GM19455 (cell line): ENCODE results near the gene MPZL3.

Source experiments
- ATAC-seq: cut with Tn5 transposase; IDR thresholded peaks from one replicate; pipeline ENCODE4 v1.9.1; 2021; ENCODE audit not compliant: unreplicated experiment

MPZL3 gene

DNA sequence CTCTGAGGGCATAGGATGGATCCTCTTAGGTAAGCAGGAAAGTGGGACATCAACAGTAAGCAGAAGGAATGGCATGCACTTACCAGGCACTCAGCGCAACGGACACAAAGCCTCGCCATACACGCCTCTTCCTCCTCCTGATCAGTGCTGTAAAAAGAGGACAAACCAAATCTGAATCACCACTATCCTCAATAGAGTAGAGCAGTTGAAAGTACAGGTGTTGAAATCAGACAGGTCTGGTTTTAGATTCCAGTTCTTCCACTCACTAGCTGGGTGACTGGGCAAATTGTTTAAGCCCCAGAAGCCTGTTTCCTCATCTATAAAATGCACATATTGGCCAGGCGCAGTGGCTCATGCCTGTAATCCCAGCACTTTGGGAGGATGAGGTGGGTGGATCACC, 18.8 kb downstream of the MPZL3 start:
- ATAC-seq, result no peak

DNA sequence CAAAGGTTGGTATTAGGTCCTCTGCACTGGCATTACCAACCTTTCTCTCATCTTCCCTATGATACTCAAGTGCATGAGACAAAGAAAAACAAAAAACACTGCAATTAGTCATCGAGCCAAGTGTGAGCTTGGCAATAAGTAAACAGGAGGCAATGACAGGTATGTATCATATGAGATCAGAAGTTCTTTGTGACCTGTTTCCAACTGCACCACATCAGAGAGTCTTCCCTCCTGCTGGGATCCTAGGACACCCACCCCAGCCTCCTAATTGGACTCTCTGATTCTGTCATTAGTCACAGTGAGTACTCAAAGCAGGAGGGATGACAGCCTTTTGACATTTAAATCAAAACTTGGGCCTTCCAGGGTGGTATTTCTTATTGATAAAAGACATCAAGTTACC, 19.5 kb downstream of the MPZL3 start:
- no peak for ATAC-seq

DNA sequence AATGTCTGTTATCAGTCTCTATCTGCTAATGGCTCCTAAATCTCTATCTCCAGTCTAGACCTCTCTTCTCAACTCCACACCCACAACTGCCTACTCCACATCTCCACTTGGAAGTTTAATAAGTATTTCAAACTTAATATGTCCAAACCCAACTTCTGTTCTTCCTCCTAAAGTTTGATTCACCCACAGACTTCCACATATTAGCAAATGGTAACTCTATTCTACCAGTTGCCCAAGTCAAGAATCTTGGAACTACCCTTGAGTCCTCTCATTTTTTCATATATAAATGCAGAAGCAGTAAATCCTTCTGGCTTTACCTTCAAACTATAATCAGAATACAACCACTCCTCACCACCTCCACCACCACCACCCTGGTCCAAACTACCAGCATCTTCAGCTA, 20.7 kb downstream of the MPZL3 start:
- ATAC-seq, result no peak

DNA sequence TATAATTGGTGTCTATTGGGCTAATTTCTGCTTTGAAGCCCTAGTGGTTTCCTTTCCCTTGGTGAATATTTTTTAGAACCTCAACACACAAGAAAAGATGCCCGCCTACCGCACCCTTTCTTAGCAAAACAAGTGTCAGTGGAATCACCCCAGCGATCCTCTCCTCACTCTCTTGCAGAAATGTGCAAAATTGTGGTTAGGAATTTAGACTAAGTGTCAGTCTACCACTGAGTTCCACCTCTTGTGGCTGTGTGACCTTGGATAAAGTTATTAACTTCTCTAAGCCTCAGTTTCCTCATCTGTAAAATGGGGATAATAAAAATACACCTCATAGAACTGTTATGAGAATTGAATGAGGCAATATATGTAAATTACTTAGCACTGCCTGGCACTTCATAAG, 22.1 kb downstream of the MPZL3 start:
- no peak for ATAC-seq

DNA sequence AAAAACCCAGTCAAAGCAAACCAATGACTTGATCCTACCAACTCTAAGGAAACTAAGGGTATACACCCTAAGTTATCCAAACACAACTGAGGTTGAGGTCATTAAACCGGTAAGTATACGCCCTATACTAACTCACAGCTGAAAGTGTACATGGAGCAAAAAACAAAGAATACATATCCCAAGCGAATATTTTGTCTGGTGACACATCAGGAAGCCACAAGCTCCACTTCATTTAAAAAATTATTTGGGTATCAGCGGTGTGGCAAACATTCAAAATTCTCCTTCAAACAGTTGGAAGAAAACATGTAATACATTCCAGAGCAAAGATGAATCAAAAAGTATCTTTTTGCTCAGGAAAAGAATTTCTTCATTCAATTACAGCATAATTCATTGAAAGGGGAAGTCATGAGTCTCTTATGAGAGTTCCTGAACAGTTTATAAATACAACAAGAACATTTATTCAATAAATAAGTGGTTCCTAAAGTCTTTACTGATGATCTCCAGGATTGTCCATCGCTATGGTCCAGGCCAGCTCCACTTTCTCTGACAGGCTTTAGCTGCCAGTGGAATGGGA, 22.8 kb downstream of the MPZL3 start:
- no peak for ATAC-seq

DNA sequence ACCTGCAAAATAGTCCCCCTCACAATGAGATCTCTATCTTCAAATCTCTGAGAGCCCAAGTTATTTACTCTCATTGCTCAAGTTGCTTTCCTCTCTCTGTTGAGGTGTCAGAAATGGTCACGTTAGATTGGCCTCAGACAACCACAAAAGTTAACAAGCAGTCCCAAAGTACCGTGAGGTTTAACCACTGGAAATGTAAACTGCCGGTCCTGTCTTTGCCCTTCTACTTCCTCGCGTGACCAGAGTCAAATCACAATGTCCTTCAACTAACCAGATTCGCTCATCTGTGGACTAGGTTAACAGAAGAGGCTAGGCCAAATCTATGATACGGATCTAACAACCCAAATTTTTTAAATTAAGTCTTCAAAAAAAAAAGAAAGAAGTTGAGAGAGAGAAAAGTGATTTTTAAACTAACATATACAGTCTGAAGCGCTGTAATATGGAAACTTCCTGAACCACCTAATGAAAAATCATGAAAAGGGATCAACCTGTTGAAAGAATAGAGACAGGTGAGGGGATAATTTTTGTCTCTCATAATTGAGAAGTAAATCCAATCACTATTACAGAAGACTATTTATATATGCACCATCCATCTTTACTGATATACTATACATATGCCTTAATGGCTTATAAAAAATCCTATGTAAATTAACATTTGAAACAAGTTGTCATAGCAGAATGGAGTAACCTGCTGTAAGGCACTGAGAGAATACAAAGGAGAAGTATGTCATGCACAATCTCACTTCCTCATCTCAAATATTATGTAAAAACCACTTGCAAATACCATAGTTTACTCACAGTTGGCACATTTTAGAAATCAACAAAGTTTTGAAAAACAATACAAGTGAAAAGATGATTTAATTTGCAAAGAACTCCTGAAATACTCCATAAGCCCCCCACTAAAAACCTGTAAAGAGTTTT, 24.0 kb downstream of the MPZL3 start:
- ATAC-seq, result no peak

DNA sequence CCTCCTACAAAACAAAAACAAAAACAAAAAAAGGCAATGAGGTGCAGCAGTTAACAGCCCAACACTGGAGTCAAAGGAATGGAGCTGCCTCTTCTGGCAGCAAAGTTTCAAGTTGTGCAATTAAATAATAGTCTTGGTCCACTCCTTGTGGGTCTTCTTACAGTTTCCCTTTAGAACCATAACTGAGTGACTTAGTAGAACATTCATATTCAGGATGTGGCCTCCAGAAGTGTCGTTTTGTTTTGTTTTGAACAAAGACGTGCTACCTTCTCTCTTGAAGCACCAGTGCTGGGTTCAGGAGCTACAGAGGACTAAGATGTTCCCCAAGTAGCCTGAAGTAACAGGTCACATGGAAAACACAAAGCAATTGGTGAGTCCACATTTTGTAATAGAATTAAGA, 25.4 kb downstream of the MPZL3 start:
- ATAC-seq, result no peak

DNA sequence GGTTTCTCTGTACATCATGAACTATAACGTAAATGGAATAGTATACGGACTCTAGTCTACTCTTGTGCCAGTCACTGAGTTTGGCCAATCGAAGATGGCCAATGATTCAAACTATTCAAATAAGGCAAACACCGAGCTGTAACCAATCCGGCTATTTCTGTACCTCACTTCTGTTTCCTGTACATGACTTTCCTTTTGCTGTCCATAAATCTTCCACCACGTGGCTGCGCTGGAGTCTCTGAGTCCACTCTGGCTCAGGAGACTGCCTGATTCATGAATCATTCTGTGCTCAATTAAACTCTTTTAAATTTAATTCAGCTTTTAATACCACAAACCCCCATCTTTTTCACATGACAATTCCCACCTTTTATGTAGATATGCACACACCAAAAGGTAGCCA, 25.9 kb downstream of the MPZL3 start:
- ATAC-seq, result no peak

DNA sequence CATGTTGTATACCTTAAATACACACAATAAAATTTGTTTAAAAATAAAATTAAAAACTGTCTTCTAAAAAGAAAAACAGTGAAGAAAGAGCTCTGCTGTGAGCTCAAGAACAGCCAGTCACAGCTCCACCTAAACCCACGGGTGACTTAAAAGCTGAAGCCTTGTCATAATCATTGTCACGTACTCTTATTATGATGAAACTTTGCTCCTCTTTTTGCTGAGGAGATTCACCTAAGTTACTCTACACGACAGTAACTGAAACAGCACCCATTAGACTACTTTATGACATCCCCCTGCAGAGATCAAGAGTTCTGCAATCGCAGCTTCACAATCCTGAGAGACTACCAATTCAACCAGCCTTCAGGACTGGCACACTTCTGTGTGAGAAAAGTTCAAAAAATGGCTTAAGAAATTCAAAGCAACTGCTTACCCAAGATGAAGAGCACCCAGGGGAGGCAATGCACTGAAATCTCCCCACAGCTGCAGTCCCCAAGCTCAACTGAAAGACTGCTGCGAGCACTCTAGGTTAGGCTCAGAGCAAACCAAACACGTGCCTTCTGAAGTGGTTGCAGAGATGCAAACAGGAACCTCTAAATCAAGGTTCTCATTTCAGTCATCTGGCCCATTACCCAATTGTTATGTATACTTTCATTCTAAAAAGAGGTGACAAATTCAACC, 27.5 kb downstream of the MPZL3 start, which contains the start of gene JAML:
TSS of gene JAML (minus strand) at position 501 of the 678 bp plus-strand sequence. CDS start 10,145 bp downstream, outside the sequence.
- ATAC-seq, result no peak

DNA sequence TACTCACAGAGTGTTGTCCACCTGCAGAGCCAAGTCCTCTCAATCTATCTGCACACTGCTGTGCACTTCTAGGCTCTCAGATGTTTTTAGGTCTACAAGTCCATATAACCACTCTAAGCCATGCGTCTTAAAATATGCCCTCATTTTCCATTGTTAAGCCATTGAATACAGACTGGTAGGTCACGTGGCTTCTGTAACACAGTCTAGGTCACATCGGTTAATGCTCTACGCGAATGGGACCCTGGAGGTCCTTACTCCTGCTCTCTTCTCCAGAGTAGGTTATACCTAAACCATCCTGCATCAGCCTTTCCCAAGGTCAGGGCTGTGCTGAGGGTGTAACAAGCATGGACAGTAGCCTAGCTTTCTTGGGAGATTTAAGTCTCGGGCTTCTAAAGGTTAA, 28.2 kb downstream of the MPZL3 start:
- no peak for ATAC-seq

DNA sequence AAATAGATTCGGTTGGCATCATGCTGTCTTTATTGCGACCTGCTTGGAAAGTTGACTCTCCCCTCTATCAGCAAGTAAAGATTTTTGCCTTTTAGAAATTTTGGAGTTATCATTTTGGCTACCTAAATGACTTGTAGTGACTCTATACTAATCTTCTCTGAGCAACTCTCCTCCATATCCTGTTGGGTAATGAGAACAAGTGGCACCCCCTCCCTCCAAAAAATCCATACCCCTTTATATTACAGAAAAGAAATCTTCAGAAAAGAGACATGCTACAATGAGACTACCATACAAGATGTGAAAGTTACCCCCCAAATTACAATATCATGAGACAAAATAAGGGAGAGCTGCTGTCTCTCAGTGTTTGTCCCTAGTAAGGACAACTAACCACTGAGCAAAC, 28.6 kb downstream of the MPZL3 start:
- no peak for ATAC-seq

DNA sequence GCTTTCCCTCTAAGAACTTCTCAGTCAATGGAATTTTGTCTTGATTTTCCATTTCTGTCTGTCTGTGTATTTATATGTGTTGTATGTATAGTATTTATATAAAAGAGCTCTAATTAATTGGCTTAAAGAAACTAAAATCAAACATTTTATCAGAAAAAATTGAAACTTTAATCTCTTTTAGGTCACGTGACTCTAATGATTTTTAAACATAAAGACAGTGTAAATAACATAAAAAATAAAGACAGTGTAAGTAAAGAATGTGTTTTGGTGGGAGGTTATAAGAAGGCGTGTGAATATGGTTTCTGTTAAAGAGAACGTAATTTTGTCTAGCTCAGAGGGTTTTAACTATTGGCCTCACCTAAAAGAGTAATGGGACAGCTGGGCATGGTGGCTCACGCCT, 29.7 kb downstream of the MPZL3 start:
- ATAC-seq, result no peak

DNA sequence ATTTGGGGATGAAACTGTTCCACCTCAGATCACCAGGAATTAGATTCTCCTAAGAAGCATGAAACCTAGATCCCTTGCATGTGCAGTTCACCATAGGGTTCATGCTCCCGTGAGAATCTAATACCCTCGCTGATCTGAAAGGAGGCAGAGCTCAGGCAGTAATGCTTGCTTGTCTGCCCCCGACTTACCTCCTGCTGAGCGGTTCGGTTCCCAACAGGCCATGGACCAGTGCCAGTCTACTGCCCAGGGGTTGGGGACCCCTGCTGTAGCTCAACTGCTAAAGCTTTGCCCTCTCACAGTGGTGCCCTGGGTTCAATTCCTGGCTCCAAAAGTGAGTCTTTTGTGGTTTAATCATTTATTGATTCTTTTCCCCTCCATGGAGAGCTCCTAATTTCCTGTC, 30.7 kb downstream of the MPZL3 start:
- no peak for ATAC-seq

DNA sequence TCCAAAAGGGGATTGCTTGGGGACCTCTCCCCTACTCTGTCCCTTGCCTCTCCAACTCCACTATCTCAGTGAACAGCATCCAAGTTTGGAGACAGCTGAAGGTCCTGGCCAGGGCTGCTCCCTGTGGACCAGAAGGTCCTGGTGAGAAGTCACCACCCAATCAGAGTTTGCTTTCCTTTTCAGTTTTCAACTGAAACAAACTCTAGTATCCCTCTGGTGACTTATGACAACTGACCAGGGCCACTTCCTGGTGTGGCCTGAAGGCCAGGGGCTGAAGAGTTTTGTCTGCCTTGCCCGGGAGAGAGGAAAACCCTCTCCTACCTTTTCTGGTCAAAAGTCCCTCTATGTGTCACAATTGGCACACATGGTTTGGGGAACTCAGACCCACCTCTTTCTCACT, 32.4 kb downstream of the MPZL3 start:
- ATAC-seq, result no peak

DNA sequence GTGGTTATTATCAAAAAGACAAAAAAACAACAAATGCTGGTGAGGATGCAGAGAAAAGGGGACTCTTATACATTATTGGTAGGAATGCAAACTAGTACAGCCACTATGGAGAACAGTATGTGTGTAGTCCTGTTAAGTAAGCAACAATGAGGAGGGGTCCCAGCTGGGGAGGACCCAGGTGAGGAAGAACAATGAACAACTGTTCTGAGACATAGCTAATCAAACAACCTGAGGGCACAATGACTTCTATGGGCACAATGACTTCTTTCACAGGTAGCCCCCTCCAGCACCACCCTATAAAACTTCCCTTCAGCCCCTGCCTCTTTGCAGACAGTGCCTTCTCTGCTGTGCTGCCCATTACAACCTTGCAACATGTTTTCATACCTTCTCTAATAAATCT, 32.9 kb downstream of the MPZL3 start:
- no peak for ATAC-seq

DNA sequence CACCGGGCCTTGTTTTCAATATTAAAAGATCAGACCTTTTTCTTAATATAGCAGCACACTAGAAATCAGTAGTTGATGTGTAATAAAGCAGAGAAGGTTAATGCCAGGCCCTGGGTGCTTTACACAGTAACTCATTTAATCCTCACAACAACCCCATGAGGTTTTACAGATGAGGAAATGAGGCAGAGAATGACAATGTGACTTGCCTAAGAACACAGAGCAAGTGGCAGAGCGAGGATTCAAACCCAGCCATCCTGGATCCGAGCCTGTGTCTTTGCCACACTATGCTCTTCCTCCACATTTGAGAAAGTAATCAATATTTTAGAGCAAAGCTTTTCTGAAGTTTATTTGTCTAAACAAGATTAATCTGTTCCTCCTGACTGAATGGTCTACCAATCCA, 34.6 kb downstream of the MPZL3 start:
- no peak for ATAC-seq

DNA sequence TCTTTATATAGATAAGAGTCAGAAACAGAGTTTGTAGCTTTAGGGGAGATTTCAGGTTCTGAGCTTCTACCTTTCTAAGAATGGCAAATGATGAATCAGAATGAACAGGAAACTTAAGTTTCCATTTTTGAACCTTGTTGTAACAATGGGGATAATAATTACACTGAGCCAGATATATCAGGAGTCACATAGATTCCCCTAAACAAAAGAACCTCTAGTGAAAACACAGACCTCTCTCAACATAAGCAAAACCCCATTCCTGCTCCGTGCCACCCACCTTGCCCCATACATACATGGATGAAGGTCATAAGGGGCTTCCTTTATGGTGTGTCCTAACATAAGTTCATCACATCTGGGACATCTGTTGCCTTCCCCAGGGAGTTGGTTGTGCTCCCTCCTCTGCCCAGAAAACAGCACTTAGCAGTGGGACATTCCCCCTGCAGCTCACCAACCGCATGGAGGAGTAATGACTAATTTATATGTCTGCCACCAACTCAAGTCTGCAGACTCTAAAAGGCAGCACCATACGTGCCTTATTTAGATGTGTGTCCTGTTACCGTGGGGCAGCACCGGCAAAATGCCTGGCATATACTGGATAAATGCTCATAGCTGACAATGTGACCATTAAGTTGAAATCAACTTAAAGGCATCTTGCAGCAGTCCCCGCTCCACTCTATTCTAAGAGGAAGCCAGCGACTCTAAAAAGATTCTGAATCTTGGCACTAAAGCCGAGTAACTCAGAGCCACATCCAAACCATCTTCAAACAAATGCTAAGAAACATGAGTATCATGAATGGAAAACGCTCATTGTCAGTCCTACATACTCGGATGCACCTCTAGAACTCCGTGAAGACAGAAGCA, 35.3 kb downstream of the MPZL3 start:
- ATAC-seq, result no peak

DNA sequence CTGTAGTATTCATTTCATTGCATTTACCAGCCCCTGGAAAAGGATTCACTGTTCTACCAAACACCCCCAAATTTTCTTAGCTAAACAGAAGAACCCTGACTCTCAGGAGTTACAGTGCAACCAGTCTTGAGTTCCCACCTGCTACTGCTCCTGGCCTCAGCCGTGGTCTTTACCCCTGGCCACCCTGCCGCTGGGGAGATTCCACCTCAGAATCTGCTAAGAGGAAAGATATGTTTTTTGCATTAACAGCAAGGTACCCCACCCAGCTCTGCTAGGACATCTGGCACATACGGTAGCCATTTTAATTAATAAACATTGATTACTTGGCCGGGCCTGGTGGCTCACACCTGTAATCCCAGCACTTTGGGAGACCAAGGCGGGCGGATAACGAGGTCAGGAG, 36.4 kb downstream of the MPZL3 start:
- ATAC-seq, result no peak

DNA sequence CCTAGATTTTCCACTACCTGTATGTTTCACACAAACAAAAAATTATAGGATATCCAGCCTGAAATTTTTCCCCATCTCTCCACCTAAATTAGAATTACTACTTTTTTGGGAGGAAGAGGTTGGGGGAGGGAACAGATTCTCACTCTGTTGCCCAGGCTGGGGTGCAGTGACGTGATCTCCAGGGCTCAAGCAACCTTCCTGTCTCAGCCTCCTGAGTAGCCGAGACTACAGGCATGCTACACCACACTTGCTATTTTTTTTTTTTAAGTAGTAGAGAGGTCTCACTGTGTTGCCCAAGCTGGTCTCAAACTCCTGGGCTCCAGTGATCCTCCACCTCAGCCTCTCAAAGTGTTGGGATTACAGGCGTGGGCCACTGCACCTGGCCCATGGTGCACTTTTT, 36.9 kb downstream of the MPZL3 start:
- ATAC-seq, result no peak

DNA sequence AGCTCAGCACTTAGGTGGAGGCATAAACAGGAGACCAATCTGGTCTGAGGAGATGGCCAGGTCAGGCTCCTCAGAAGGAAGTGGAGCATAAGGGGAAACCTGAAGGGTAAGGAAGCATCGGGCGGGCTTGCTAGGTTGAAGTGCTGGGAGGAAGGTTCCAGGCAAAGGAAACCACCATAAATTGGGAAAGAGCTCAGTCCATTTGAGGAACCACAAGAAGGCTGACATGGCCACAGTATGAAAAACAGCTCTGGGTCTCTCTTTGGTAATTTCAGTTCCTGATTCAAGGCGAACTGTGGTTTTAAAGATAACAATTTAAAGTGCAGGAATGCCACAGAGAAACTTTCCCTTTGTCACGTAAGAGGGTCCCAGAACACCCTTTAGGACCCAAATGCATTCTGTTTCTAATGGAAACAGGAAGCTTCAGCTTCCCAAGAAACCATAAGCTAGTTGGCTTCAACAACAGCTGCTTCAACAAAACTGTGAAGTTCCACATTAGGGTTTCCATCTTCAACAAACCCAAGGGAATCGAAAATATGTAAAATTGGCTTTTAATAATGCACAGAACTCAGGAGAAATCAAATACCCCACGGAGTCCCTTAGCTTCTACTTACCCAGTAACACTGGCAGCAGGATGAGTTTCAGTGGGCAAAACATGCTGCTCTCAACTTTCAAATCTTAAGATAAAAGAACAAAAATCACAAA, 37.8 kb downstream of the MPZL3 start:
- ATAC-seq, result no peak

DNA sequence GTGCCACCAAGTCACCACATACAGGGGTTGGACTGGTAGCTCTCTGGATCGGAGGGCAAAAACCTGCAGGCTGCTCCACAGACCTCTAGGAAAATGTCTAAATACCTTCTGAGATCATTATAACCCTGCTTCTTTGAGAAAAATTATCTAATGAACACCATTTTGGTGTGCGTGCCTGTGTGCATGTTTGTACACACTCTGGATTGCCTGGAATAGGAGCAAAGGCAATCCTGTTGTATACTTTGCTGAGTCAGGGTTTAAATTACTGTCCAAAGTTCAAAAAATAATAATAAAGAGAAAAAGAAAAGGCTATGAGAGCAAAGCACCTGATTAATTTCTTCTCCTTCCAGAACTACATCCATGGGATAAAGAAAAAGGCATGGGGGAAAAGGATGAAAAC, 38.4 kb downstream of the MPZL3 start:
- no peak for ATAC-seq
